Ovary (tissue), 9 donors: Measurements from ENCODE around the gene TSPAN32. TPM values are rescaled to one million over a fixed set of nuclear protein-coding genes. Genes with fewer than 3 reads are reported as not detected.

Experiments used
- DNase-seq, 5 donors: peaks; one replicate each; pipeline ENCODE4 v3.0.0-alpha.2; 2019 to 2020
- H3K27ac ChIP-seq, 2 donors: fragments of 200-600 bp; one replicate each; pipeline versions ENCODE4 v1.5.1 to v1.8.0; 2019 to 2022
- H3K27me3 ChIP-seq: fragments of 200-600 bp; one replicate; pipeline ENCODE4 v1.8.0; 2022
- H3K36me3 ChIP-seq: fragments of 200-600 bp; sonication (generic); one replicate; pipeline ENCODE4 v1.5.1; 2019
- H3K4me1 ChIP-seq: one replicate; pipeline ENCODE4 v1.8.1; 2013; ENCODE audit warnings: mild to moderate bottlenecking, moderate library complexity; ENCODE audit not compliant: insufficient read depth
- H3K4me3 ChIP-seq: fragments of 200-600 bp; sonication (generic); one replicate; pipeline ENCODE4 v1.5.1; 2017
- H3K9me3 ChIP-seq, 2 donors: fragments of 200-600 bp in 1 of 2; sonication (generic) in 1 of 2; one replicate each; pipeline versions ENCODE4 v1.5.1 to v1.8.1; 2013 to 2019; ENCODE audit warnings: mild to moderate bottlenecking in 1 of 2, moderate library complexity in 1 of 2
- CTCF ChIP-seq, 3 donors: fragments of 450-650 bp in 2 of 3; fragments of 200-600 bp in 1 of 3; IDR thresholded peaks; one replicate each; pipeline versions ENCODE4 v1.5.1 to v1.8.0; 2016 to 2022; ENCODE audit warnings: antibody characterized with exemption in 3 of 3, mild to moderate bottlenecking in 1 of 3
- EP300 ChIP-seq: sonication (generic); formaldehyde crosslinking; IDR thresholded peaks from one replicate; pipeline ENCODE4 v1.6.1; 2017; ENCODE audit warnings: antibody characterized with exemption
- POLR2A ChIP-seq: fragments of 450-650 bp; IDR thresholded peaks from one replicate; pipeline ENCODE4 v1.6.1; 2017; ENCODE audit warnings: antibody characterized with exemption, mild to moderate bottlenecking, moderate library complexity
- WGBS, 3 donors: extraction: QIAGEN DNeasy Blood & Tissue Kit in 1 of 3; methylation state at CpG; one replicate each; pipeline versions ENCODE4 v1.1.5 to v1.1.7; 2013 to 2017; 5-methylcytosine and 5-hydroxymethylcytosine counted together
- intact Hi-C, 4 donors: fragments of 100-400 bp; cut with DNase I; formaldehyde crosslinking; loops; one replicate each; pipeline versions ENCODE4 v1.11.0 to v1.15.1; 2022 to 2023
- polyA plus RNA-seq, 2 donors: library from polyadenylated mRNA; stranded (reverse); fragments of 200-250 nt in 1 of 2; fragments of 350-450 nt in 1 of 2; fragmentation: Illumina TruSeq in 1 of 2; extraction: RNeasy Lipid Tissue Mini Kit (QIAGEN cat#74804) in 1 of 2; gene quantifications; one replicate each; pipeline ENCODE4 v1.2.3, GENCODE V29; 2013 to 2014
- total RNA-seq, 7 donors: library from RNA; depleted of rRNA in 2 of 7; stranded (reverse); fragments of >200 nt in 2 of 7; fragmentation: NEBNext Ultra II Directional in 3 of 7; extraction: Animal tissue kit (Norgen Biotek cat#: 25700) in 3 of 7; gene quantifications; one replicate each; pipeline versions ENCODE4 v1.1.0 to v1.2.4, GENCODE V29; 2016 to 2023
- donor health status: DM: no; HTN: no; CAD: no; lungs with moderate emphysema.
- donor health status: DM: no; HTN: no; CAD: no.
- donor health status: Bipolar disorder and iron deficiency.
- donor health status: DM: yes; HTN: yes; CAD: no.
- donor health status: DM: no; HTN: no; CAD: no.
- donor health status: DM: yes; HTN: yes; CAD: no.

The TSPAN32 gene
- total and polyA plus RNA-seq, 9 donors, result 0.63 to 3.9 (median 1.3) TPM; not detected in 2

- Histone ChIP-seq H3K27me3 (no peaks in the 10 kb centered on the region), H3K4me3 (no peak overlapping the region), H3K27ac (peak overlapping the region; percentile 77 to 83), H3K9me3 (no peaks in the 10 kb centered on the region), H3K36me3 (no peaks in the 10 kb centered on the region), H3K4me1 (peaks cover 22% of the 10 kb centered on the region)
- TF ChIP-seq EP300, result no peak
- no peak for TF ChIP-seq POLR2A
- no peak for TF ChIP-seq CTCF (IDR thresholded peaks at IDR 0.05)
- intact Hi-C loops, result loop anchor here in 3 of 4 donors (5.0 kb wide), 2 partner anchors 63 to 68 kb away; partner anchors contain the start of gene CD81 (in 2 of the 3)
- DNase-seq, result peak; percentile 95 to 99 (median 97)
- WGBS, 3 donors, result 13 to 21% (median 20%) methylated on average over 13 to 16 of the region's 16 CpGs
Measured at GRCh38 chr11:2314525-2315394, 12.9 kb downstream of the TSPAN32 start.

- intact Hi-C loops, result loop anchor here in 1 of 4 donors (5.0 kb wide), 1 partner anchor 62 kb away; the partner anchor contains the start of gene CD81
- no peaks in the 10 kb centered on the region for H3K9me3 ChIP-seq
- TF ChIP-seq EP300 (no peak), CTCF (IDR thresholded peaks at IDR 0.05) (no peak), POLR2A (no peak)
- peak in 3 of 5 donors; percentile 20 to 65 (median 61) for DNase-seq
- no peaks in the 10 kb centered on the region for H3K27me3 ChIP-seq
- 71 to 73% (median 71%) methylated on average over 22 to 25 of the region's 25 CpGs for WGBS, 3 donors
- H3K36me3 ChIP-seq, result no peaks in the 10 kb centered on the region
- H3K4me1 ChIP-seq, result peaks cover 22% of the 10 kb centered on the region
- no peak overlapping the region for H3K4me3 ChIP-seq
- H3K27ac ChIP-seq, result peak overlapping the region; percentile 77 to 83
Measured at GRCh38 chr11:2315395-2316168, 13.8 kb downstream of the TSPAN32 start.

GRCh38 chr11:2316169-2316962 is 14.6 kb downstream of the TSPAN32 start:
- H3K4me1 ChIP-seq, result peaks cover 22% of the 10 kb centered on the region
- intact Hi-C loops, result loop anchor here in 1 of 4 donors (5.0 kb wide), 1 partner anchor 61 kb away; the partner anchor contains the start of gene CD81
- H3K27me3 ChIP-seq, result no peaks in the 10 kb centered on the region
- H3K4me3 ChIP-seq, result no peak overlapping the region
- peak overlapping the region in 1 of 2 donors; percentile 83 for H3K27ac ChIP-seq
- DNase-seq, result peak in 2 of 5 donors; percentile 42 to 53
- H3K9me3 ChIP-seq, result no peaks in the 10 kb centered on the region
- 90 to 91% (median 91%) methylated on average over 22 to 23 of the region's 23 CpGs for WGBS, 3 donors
- H3K36me3 ChIP-seq, result no peaks in the 10 kb centered on the region
- TF ChIP-seq CTCF (IDR thresholded peaks at IDR 0.05) (no peak), POLR2A (no peak)

- Histone ChIP-seq H3K4me3 (no peak overlapping the region), H3K27me3 (no peaks in the 10 kb centered on the region), H3K4me1 (peaks cover 22% of the 10 kb centered on the region), H3K27ac (no peak overlapping the region), H3K36me3 (no peaks in the 10 kb centered on the region), H3K9me3 (no peaks in the 10 kb centered on the region)
- 88 to 96% (median 89%) methylated on average over 3 of the region's 3 CpGs for whole genome bisulfite sequencing, 3 donors
- TF ChIP-seq EP300 (no peak), POLR2A (no peak), CTCF (IDR thresholded peaks at IDR 0.05) (no peak)
- DNase-seq, result no peak
- intact Hi-C loops, result loop anchor here in 1 of 4 donors (5.0 kb wide), 1 partner anchor 60 kb away; the partner anchor contains the start of gene CD81
Measured at GRCh38 chr11:2316963-2317244, 15.1 kb downstream of the TSPAN32 start.
